Right renal pelvis (tissue), 4 donors: ENCODE results near the gene ARL5B. TPM values are rescaled to one million over a fixed set of nuclear protein-coding genes. Genes with fewer than 3 reads are reported as not detected.

Source experiments
- DNase-seq, 4 donors: peaks; one replicate each; pipeline ENCODE4 v3.0.0-alpha.2; 2013; ENCODE audit warnings: low read depth in 4 of 4, low spot score in 3 of 4, missing footprints in 1 of 4
- polyA plus RNA-seq, 4 donors: library from polyadenylated mRNA; unstranded; fragments of 120-200 nt; gene quantifications; one replicate each; pipeline ENCODE4 v1.2.1, GENCODE V29; 2013; ENCODE audit not compliant: insufficient read length in 4 of 4

ARL5B gene
- polyA plus RNA-seq, 4 donors: 39.4 to 53.7 (median 51.4) TPM

GRCh38 chr10:18658271-18659124 is 733 bp upstream of the ARL5B start:
- no peak for DNase-seq

GRCh38 chr10:18659819-18660535 is 746 bp downstream of the ARL5B start:
- DNase-seq: no peak

- no peak for DNase-seq
These were observed 1.7 kb downstream of the ARL5B start for GRCh38 chr10:18660816-18661431.

GRCh38 chr10:18664841-18665478 is 5.7 kb downstream of the ARL5B start:
- no peak for DNase-seq

- DNase-seq: no peak
These were observed 6.8 kb downstream of the ARL5B start for GRCh38 chr10:18665815-18666558.

GRCh38 chr10:18666810-18667209 is 7.6 kb downstream of the ARL5B start:
- no peak for DNase-seq

GRCh38 chr10:18668026-18668425 is 8.8 kb downstream of the ARL5B start:
- no peak for DNase-seq

GRCh38 chr10:18675086-18675801 is 16.0 kb downstream of the ARL5B start:
- no peak for DNase-seq

- DNase-seq: no peak
These were observed 21.5 kb downstream of the ARL5B start for GRCh38 chr10:18680754-18681153.

- DNase-seq: no peak
These were observed 22.1 kb downstream of the ARL5B start for GRCh38 chr10:18681366-18681765.

- DNase-seq: no peak
These were observed 22.8 kb downstream of the ARL5B start for GRCh38 chr10:18681971-18682411.

GRCh38 chr10:18683427-18683826 is 24.2 kb downstream of the ARL5B start:
- no peak for DNase-seq

GRCh38 chr10:18684416-18684815 is 25.2 kb downstream of the ARL5B start:
- no peak for DNase-seq

GRCh38 chr10:18684953-18685352 is 25.7 kb downstream of the ARL5B start:
- no peak for DNase-seq

- DNase-seq: no peak
These were observed 26.3 kb downstream of the ARL5B start for GRCh38 chr10:18685555-18685954.

- no peak for DNase-seq
These were observed 28.0 kb downstream of the ARL5B start for GRCh38 chr10:18687195-18687594.

- no peak for DNase-seq
These were observed 28.5 kb downstream of the ARL5B start for GRCh38 chr10:18687706-18688105.

- peak in 2 of 4 donors; percentile 20 to 28 for DNase-seq
These were observed 30.3 kb downstream of the ARL5B start for GRCh38 chr10:18689498-18689897.

GRCh38 chr10:18690541-18690940 is 31.3 kb downstream of the ARL5B start:
- DNase-seq: no peak
